ENCODE data around the gene PCDH15.

GRCh38 chr10:53839440-53840039 lies 961.5 kb downstream of the PCDH15 start:
- no peak for TF ChIP-seq POLR2AphosphoS5 (IDR thresholded peaks at IDR 0.05)
- TF ChIP-seq EP300 (IDR thresholded peaks at IDR 0.05), result no peak
